ENCODE results near the gene HJV. TPM values are rescaled to one million over a fixed set of nuclear protein-coding genes. Genes with fewer than 3 reads are reported as not detected.
A peak's percentile ranks its signal among the peaks of the same experiment; 100 is the strongest.
"Not testable (repeated sequence)": the region's sequence is repeated elsewhere in the genome, so short reads cannot be mapped to it uniquely, and the experiment has no call there.

Gene HJV
- total RNA-seq, 2 donors from 2014 or later, result not detected

- H3K9me3 ChIP-seq, result no peaks in the 10 kb centered on the region
- TF ChIP-seq, protein P1, sequence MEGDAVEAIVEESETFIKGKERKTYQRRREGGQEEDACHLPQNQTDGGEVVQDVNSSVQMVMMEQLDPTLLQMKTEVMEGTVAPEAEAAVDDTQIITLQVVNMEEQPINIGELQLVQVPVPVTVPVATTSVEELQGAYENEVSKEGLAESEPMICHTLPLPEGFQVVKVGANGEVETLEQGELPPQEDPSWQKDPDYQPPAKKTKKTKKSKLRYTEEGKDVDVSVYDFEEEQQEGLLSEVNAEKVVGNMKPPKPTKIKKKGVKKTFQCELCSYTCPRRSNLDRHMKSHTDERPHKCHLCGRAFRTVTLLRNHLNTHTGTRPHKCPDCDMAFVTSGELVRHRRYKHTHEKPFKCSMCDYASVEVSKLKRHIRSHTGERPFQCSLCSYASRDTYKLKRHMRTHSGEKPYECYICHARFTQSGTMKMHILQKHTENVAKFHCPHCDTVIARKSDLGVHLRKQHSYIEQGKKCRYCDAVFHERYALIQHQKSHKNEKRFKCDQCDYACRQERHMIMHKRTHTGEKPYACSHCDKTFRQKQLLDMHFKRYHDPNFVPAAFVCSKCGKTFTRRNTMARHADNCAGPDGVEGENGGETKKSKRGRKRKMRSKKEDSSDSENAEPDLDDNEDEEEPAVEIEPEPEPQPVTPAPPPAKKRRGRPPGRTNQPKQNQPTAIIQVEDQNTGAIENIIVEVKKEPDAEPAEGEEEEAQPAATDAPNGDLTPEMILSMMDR (IDR thresholded peaks at IDR 0.05), result no peak
- ATAC-seq (ENCODE audit: insufficient number of reproducible peaks, low FRiP score, low read depth), result no peak
These were observed 14.9 kb upstream of the HJV start for GRCh38 chr1:146036241-146036964.

DNA sequence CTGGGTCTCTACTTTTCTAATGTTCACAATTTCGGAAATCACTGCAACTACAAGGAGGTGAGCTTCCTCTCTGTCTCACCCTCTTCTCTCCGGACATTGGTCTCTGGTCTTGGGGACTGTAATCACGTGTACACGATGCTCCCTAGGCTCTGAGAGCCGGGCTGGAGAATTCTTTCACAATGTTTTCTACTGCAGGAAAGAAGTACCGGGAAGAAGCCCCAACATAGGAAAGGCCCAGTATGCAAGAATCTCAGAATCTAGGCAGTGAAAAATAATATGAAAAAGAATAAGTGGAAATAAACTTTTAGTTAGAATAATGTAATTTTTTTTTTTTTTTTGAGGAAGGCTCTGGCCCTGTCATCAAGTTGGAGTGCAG is 13.5 kb upstream of the HJV start:
- no peaks in the 10 kb centered on the region for H3K36me3 ChIP-seq
- H3K27me3 ChIP-seq (replicated peaks; ENCODE audit: insufficient read depth), result no peaks in the 10 kb centered on the region
- peaks cover 3 to 17% of the 10 kb centered on the region in 2 donors for H3K4me1 ChIP-seq (ENCODE audit: control insufficient read depth in 1 of 2, low read depth in 2 of 2)
- no peak for ATAC-seq (ENCODE audit: insufficient number of reproducible peaks, low FRiP score, low read depth)
- H3K9me3 ChIP-seq, result no peaks in the 10 kb centered on the region
- H3K4me3 ChIP-seq, result peak overlapping the region; percentile 75
- TF ChIP-seq, protein P1 (IDR thresholded peaks at IDR 0.05), result no peak
- DNase-seq (ENCODE audit: low spot score), result no peak
- peak overlapping the region; percentile 32 to 93 for H3K27ac ChIP-seq

More at GRCh38 chr1:146036241-146036964, 14.9 kb upstream of the HJV start:
- DNase-seq (ENCODE audit: low spot score), result no peak
- Histone ChIP-seq H3K4me1 (ENCODE audit: control insufficient read depth in 1 of 2, low read depth in 2 of 2) (peaks cover 3 to 21% of the 10 kb centered on the region in 2 donors), H3K27ac (peak overlapping the region; percentile 72 to 93), H3K27me3 (replicated peaks; ENCODE audit: insufficient read depth) (no peaks in the 10 kb centered on the region), H3K4me3 (peak overlapping the region; percentile 75), H3K36me3 (no peaks in the 10 kb centered on the region)

DNA sequence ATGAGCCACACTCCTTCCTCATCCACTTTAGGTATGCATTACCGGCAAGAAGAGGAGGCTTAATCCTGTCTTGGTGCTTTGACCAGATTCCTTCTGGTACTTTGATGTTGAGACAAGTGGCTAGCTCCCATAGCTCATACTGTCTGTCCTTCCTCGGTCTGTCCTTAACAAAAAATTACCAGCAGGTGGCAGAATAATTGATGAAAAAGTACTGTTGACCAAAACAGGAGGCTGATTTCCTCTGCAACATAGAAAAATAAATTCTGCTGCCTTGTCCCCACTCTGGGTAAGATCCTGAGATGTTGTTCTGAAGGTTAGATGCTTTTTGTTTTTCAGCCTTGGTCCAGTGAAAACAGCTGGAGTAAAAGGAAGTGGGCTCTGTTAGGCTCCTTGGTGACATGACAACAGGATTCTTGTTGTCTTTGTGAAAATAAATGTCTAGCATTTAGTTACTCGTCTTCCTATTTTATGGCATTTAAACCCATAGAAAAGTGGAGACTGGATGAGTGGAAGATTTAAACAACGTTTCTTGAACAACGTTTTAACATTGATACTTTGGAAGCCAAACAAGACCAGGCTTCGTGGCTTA is 11.2 kb upstream of the HJV start:
- DNase-seq (ENCODE audit: low spot score) (no peak), ATAC-seq (ENCODE audit: insufficient number of reproducible peaks, low FRiP score, low read depth) (no peak)
- TF ChIP-seq, protein P1 (IDR thresholded peaks at IDR 0.05), result peak; percentile 42
- Histone ChIP-seq H3K36me3 (no peaks in the 10 kb centered on the region), H3K27me3 (replicated peaks; ENCODE audit: insufficient read depth) (no peaks in the 10 kb centered on the region), H3K27ac (no peak overlapping the region), H3K4me3 (no peak overlapping the region), H3K9me3 (no peaks in the 10 kb centered on the region), H3K4me1 (ENCODE audit: control insufficient read depth in 1 of 2, low read depth in 2 of 2) (peaks cover 3 to 11% of the 10 kb centered on the region in 2 donors)

- Histone ChIP-seq H3K27me3 (replicated peaks; ENCODE audit: insufficient read depth) (no peaks in the 10 kb centered on the region), H3K4me3 (no peak overlapping the region), H3K27ac (no peak overlapping the region), H3K4me1 (ENCODE audit: control insufficient read depth in 1 of 2, low read depth in 2 of 2) (peaks cover under 1 to 8% of the 10 kb centered on the region in 2 donors), H3K9me3 (no peaks in the 10 kb centered on the region), H3K36me3 (no peaks in the 10 kb centered on the region)
- TF ChIP-seq, protein P1 (IDR thresholded peaks at IDR 0.05), result no peak
- DNase-seq (ENCODE audit: low spot score) (no peak), ATAC-seq (ENCODE audit: insufficient number of reproducible peaks, low FRiP score, low read depth) (no peak)
These were observed 9.9 kb upstream of the HJV start for GRCh38 chr1:146031476-146031875.

DNA sequence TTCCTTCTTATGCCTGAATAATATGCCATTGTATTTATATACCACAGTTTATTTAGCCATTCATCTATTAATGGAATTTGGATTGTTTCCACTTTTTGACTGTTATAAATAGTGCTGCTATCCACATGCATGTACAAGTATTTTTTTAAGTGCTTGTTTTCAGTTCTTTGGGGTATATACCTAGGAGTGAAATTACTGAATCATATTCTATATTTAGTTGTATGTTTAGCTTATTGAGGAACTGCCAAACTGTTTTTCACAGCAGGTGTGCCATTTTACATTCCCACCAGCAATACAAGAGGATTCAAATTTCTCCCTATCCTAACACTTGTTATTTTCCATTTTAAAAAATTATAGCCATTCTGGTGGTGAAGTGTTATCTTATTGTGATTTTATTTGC is 7.6 kb upstream of the HJV start:
- ATAC-seq (ENCODE audit: insufficient number of reproducible peaks, low FRiP score, low read depth) (no peak), DNase-seq (ENCODE audit: low spot score) (no peak)
- H3K36me3 ChIP-seq, result no peaks in the 10 kb centered on the region
- no peak overlapping the region for H3K4me3 ChIP-seq
- TF ChIP-seq, protein P1 (IDR thresholded peaks at IDR 0.05), result no peak
- H3K4me1 ChIP-seq (ENCODE audit: control insufficient read depth in 1 of 2, low read depth in 2 of 2), result no peaks in the 10 kb centered on the region
- no peak overlapping the region for H3K27ac ChIP-seq
- H3K9me3 ChIP-seq, result no peaks in the 10 kb centered on the region
- H3K27me3 ChIP-seq (replicated peaks; ENCODE audit: insufficient read depth), result no peaks in the 10 kb centered on the region

GRCh38 chr1:146026650-146027049 is 5.1 kb upstream of the HJV start:
- not testable (repeated sequence) for H3K36me3 ChIP-seq; H3K27ac ChIP-seq; DNase-seq (ENCODE audit: low spot score); H3K4me3 ChIP-seq; ATAC-seq (ENCODE audit: insufficient number of reproducible peaks, low FRiP score, low read depth); H3K4me1 ChIP-seq (ENCODE audit: control insufficient read depth in 1 of 2, low read depth in 2 of 2); H3K27me3 ChIP-seq (replicated peaks; ENCODE audit: insufficient read depth); H3K9me3 ChIP-seq

GRCh38 chr1:146025787-146026495 is 4.4 kb upstream of the HJV start:
- not testable (repeated sequence) for H3K27me3 ChIP-seq (replicated peaks; ENCODE audit: insufficient read depth); ATAC-seq (ENCODE audit: insufficient number of reproducible peaks, low FRiP score, low read depth); H3K4me3 ChIP-seq

More at GRCh38 chr1:146025787-146026495, 4.4 kb upstream of the HJV start:
- not testable (repeated sequence) for H3K36me3 ChIP-seq; H3K9me3 ChIP-seq; H3K4me1 ChIP-seq (ENCODE audit: control insufficient read depth in 1 of 2, low read depth in 2 of 2); DNase-seq (ENCODE audit: low spot score); H3K27ac ChIP-seq
